IMR-90 (cell line): ENCODE measurements around the gene TIAM2. TPM values are rescaled to one million over a fixed set of nuclear protein-coding genes. Genes with fewer than 3 reads are reported as not detected.
A peak's percentile ranks its signal among the peaks of the same experiment; 100 is the strongest.

Source experiments
- ATAC-seq: fragments of 200-7000 bp; cut with Tn5 transposase; 2 replicates; pipeline ENCODE4 v1.9.1; 2020; ENCODE audit warnings: low read depth, mild to moderate bottlenecking, moderate library complexity
- BruUV-seq: library from RNA; stranded (reverse); fragments of 400-500 nt; replicated peaks from 2 replicates; lab custom pipeline; 2021; lab: Mats Ljungman, UMichigan
- CTCF ChIA-PET: fragments of 300-600 bp; formaldehyde crosslinking; extraction: SDS; loops from one replicate; lab custom pipeline; 2021; ENCODE audit warnings: antibody characterized with exemption; lab: Yijun Ruan, JAX
- POLR2A ChIA-PET: fragments of 300-600 bp; sonication (Branson Sonifier 250); formaldehyde crosslinking; loops from one replicate; lab custom pipeline; 2022; ENCODE audit warnings: antibody characterized with exemption; ENCODE audit not compliant: unreplicated experiment; lab: Charles Lee
- DNase-seq: peaks from one replicate; pipeline ENCODE4 v3.0.0; 2013
- H2AFZ ChIP-seq: replicated peaks from 2 replicates; pipeline ENCODE3; 2013; ENCODE audit warnings: low read length, mild to moderate bottlenecking; ENCODE audit not compliant: poor library complexity
- H2AK5ac ChIP-seq: 2 replicates; pipeline ENCODE4 v1.6.1; 2013; ENCODE audit warnings: low read depth, low read length, inconsistent platforms
- H2AK9ac ChIP-seq: replicated peaks from 2 replicates; pipeline ENCODE3; 2013; ENCODE audit warnings: mild to moderate bottlenecking, low read depth, low read length, moderate library complexity; ENCODE audit not compliant: poor library complexity
- H2BK120ac ChIP-seq: 2 replicates; pipeline ENCODE4 v1.6.1; 2013; ENCODE audit warnings: low read depth, low read length, inconsistent platforms
- H2BK15ac ChIP-seq: 3 replicates; pipeline ENCODE4 v1.6.1; 2013; ENCODE audit warnings: low read depth, low read length, inconsistent platforms
- H2BK20ac ChIP-seq: 2 replicates; pipeline ENCODE4 v1.6.1; 2013; ENCODE audit warnings: low read depth, mild to moderate bottlenecking, inconsistent platforms, low read length, moderate library complexity
- H2BK5ac ChIP-seq: 2 replicates; pipeline ENCODE4 v1.6.1; 2013; ENCODE audit warnings: mild to moderate bottlenecking, low read depth, low read length, inconsistent platforms; ENCODE audit not compliant: poor library complexity, severe bottlenecking
- H3K14ac ChIP-seq: replicated peaks from 2 replicates; pipeline ENCODE4 v1.6.1; 2013; ENCODE audit warnings: low read depth, low read length, inconsistent platforms
- H3K18ac ChIP-seq: 2 replicates; pipeline ENCODE4 v1.6.1; 2013; ENCODE audit warnings: low read depth, low read length, control low read depth
- H3K23ac ChIP-seq: 2 replicates; pipeline ENCODE4 v1.6.1; 2013; ENCODE audit warnings: low read depth, low read length, inconsistent platforms
- H3K27ac ChIP-seq: 2 replicates; pipeline ENCODE4 v1.5.1; 2013; ENCODE audit warnings: mild to moderate bottlenecking, control low read depth, low read length; ENCODE audit not compliant: insufficient read depth
- H3K27me3 ChIP-seq: 2 replicates; pipeline ENCODE4 v1.6.1; 2013; ENCODE audit warnings: low read length; ENCODE audit not compliant: control insufficient read depth, insufficient read depth
- H3K36me3 ChIP-seq: 2 replicates; pipeline ENCODE4 v1.6.1; 2013; ENCODE audit warnings: low read length, mixed read lengths; ENCODE audit not compliant: control insufficient read depth, insufficient read depth
- H3K4ac ChIP-seq: 2 replicates; pipeline ENCODE4 v1.6.1; 2013; ENCODE audit warnings: low read depth, low read length, inconsistent platforms
- H3K4me1 ChIP-seq: 2 replicates; pipeline ENCODE4 v1.6.1; 2013; ENCODE audit warnings: low read length, mixed read lengths; ENCODE audit not compliant: control insufficient read depth, insufficient read depth
- H3K4me2 ChIP-seq: 2 replicates; pipeline ENCODE4 v1.6.1; 2013; ENCODE audit warnings: low read depth, mild to moderate bottlenecking, control low read depth, low read length, moderate library complexity
- H3K4me3 ChIP-seq: 2 replicates; pipeline ENCODE4 v1.5.1; 2013; ENCODE audit warnings: low read depth, mild to moderate bottlenecking, control low read depth, low read length, moderate library complexity; ENCODE audit not compliant: insufficient read depth
- H3K56ac ChIP-seq: 2 replicates; pipeline ENCODE4 v1.6.1; 2013; ENCODE audit warnings: low read length, inconsistent platforms; ENCODE audit not compliant: insufficient read depth; ENCODE audit errors: extremely low read depth
- H3K79me1 ChIP-seq, 2 experiments: 2 replicates each; pipeline ENCODE4 v1.6.1; 2013; ENCODE audit warnings: low read length in 2 of 2, inconsistent platforms in 1 of 2, low read depth in 1 of 2
- H3K9ac ChIP-seq: 2 replicates; pipeline ENCODE4 v1.6.1; 2013; ENCODE audit warnings: low read depth, low read length, control low read depth
- H3K9me1 ChIP-seq: 2 replicates; pipeline ENCODE4 v1.6.1; 2013; ENCODE audit warnings: low read length, inconsistent platforms; ENCODE audit not compliant: insufficient read depth
- H3K9me3 ChIP-seq: 2 replicates; pipeline ENCODE4 v1.6.1; 2013; ENCODE audit warnings: low read length; ENCODE audit not compliant: control insufficient read depth, insufficient read depth
- H4K20me1 ChIP-seq: 2 replicates; pipeline ENCODE4 v1.6.1; 2013; ENCODE audit warnings: low read length, inconsistent platforms; ENCODE audit not compliant: insufficient read depth
- H4K5ac ChIP-seq: 2 replicates; pipeline ENCODE4 v1.6.1; 2013; ENCODE audit warnings: mild to moderate bottlenecking, low read depth, low read length, control low read depth
- H4K8ac ChIP-seq, 2 experiments: 2 replicates each; pipeline ENCODE4 v1.6.1; 2013; ENCODE audit warnings: low read depth in 2 of 2, low read length in 2 of 2, control low read depth in 1 of 2, inconsistent platforms in 1 of 2
- H4K91ac ChIP-seq: 2 replicates; pipeline ENCODE4 v1.6.1; 2013; ENCODE audit warnings: low read depth, low read length, inconsistent platforms; ENCODE audit not compliant: insufficient read depth
- CEBPB ChIP-seq: IDR thresholded peaks from 2 replicates; pipeline ENCODE4 v1.6.1; 2012; ENCODE audit warnings: low read depth, low read length, improper control_type of control experiment
- CHD1 ChIP-seq: IDR thresholded peaks from 2 replicates; pipeline ENCODE4 v1.6.1; 2012; ENCODE audit warnings: low read depth, low read length, improper control_type of control experiment
- CTCF ChIP-seq: conservative IDR thresholded peaks from 2 replicates; pipeline ENCODE4 v1.5.1; 2012; ENCODE audit warnings: mild to moderate bottlenecking, low read depth, low read length, improper control_type of control experiment
- FOS ChIP-seq: fragments of 150-350 bp; IDR thresholded peaks from 2 replicates; pipeline ENCODE4 v1.6.1; 2016; ENCODE audit warnings: low read depth, low read length
- MAFK ChIP-seq: IDR thresholded peaks from 2 replicates; pipeline ENCODE4 v1.6.1; 2012; ENCODE audit warnings: low read depth, low read length, improper control_type of control experiment
- NFE2L2 ChIP-seq: fragments of 150-350 bp; IDR thresholded peaks from 2 replicates; pipeline ENCODE4 v1.6.1; 2016; ENCODE audit warnings: low read depth, mild to moderate bottlenecking, low read length
- dilution Hi-C: fragments of 300-500 bp; cut with HindIII; formaldehyde crosslinking; loops from one replicate; pipeline ENCODE4 v1.14.3; 2018; ENCODE audit warnings: low sequenced_read_pairs; ENCODE audit not compliant: unreplicated experiment
- in situ Hi-C: fragments of 300-500 bp; cut with MboI; formaldehyde crosslinking; loops from 3 replicates; pipeline ENCODE4 v1.14.3; 2019; ENCODE audit warnings: low sequenced_read_pairs, inconsistent platforms, mixed read lengths
- intact Hi-C: fragments of 100-400 bp; cut with micrococcal nuclease; formaldehyde crosslinking; loops from 2 replicates; pipeline ENCODE4 v1.10.0; 2022
- polyA plus RNA-seq, 3 experiments: library from polyadenylated mRNA; depleted of rRNA; stranded (reverse); fragments of >200 nt; gene quantifications; 2 replicates each; pipeline ENCODE4 v1.2.3, GENCODE V29; 2012; ENCODE audit warnings: low replicate concordance in 1 of 3
- total RNA-seq: library from RNA; depleted of rRNA; stranded (reverse); fragments of >200 nt; gene quantifications from 2 replicates; pipeline ENCODE4 v1.2.3, GENCODE V29; 2012

TIAM2 gene
- total and polyA plus RNA-seq, 2 of the 4 experiments (the other 2 are of a cell fraction): 3.1 to 4.7 TPM

- no peak for TF ChIP-seq CTCF
- TF ChIP-seq CEBPB: no peak
- TF ChIP-seq NFE2L2: no peak
- TF ChIP-seq CHD1: no peak
Measured at GRCh38 chr6:155067956-155068615, 73.0 kb downstream of the TIAM2 start (continued).

DNA sequence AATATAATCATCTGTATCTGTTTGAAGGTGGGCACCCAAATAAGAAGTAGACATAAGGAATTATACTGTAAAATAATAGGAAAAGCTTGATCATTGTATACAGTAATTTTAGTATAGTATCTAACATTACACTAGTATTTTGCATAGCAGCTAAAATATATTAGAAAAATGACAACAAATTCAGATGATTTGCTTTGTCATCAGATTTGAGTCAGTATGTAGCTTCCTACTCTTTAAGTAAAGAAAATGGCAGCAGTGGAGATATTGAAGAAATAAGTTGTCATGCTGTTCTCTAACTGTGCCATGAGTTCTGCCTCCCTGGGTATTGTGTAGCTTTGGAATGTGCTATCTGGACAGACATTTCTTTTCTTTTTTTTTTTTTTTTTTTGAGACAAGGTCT, 74.4 kb downstream of the TIAM2 start:
- H4K91ac ChIP-seq: no peak overlapping the region
- no peak overlapping the region for H2BK20ac ChIP-seq
- H3K18ac ChIP-seq: no peak overlapping the region
- H3K4ac ChIP-seq: no peak overlapping the region
- H2AK5ac ChIP-seq: no peak overlapping the region
- in situ Hi-C loops: no loop called here
- H3K27me3 ChIP-seq: no peaks in the 10 kb centered on the region
- no peaks in the 10 kb centered on the region for H3K9me3 ChIP-seq
- H3K4me3 ChIP-seq: no peak overlapping the region
- no peak overlapping the region for H3K27ac ChIP-seq
- TF ChIP-seq FOS: no peak
- no peak for TF ChIP-seq NFE2L2
- peak; percentile 80 for TF ChIP-seq MAFK
- no peak overlapping the region for H3K4me2 ChIP-seq
- no peak overlapping the region for H4K8ac ChIP-seq
- ChIA-PET POLR2A (interaction anchor here (0.6 kb wide), 1 partner anchor 74 kb away, joined by 9 read pairs; no protein-coding TSS in a partner anchor), CTCF (interaction anchor here (0.6 kb wide), 1 partner anchor 8 kb away, joined by 7 read pairs; no protein-coding TSS in a partner anchor)
- no peak overlapping the region for H2BK15ac ChIP-seq
- no peak overlapping the region for H3K23ac ChIP-seq
- H2AFZ ChIP-seq: no peak overlapping the region
- H3K4me1 ChIP-seq: peaks cover 7% of the 10 kb centered on the region
- H4K5ac ChIP-seq: no peak overlapping the region
- ATAC-seq (no peak), DNase-seq (no peak)
- H3K9ac ChIP-seq: no peak overlapping the region
- no peaks in the 10 kb centered on the region for H3K36me3 ChIP-seq
- H2AK9ac ChIP-seq: no peak overlapping the region
- H2BK5ac ChIP-seq: no peak overlapping the region
- no peaks in the 10 kb centered on the region for H4K20me1 ChIP-seq
- no TSS peak for BruUV-seq
- intact Hi-C loops: no loop called here
- H3K56ac ChIP-seq: no peak overlapping the region
- dilution Hi-C loops: no loop called here
- H3K9me1 ChIP-seq: peaks cover 5% of the 10 kb centered on the region; the same call in 1 of the 2 replicates
- no peak overlapping the region for H2BK120ac ChIP-seq
- H3K14ac ChIP-seq: no peak overlapping the region
- peaks cover 0 to 11% of the 10 kb centered on the region in 2 experiments; a peak in 2 of 4 replicates for H3K79me1 ChIP-seq
